Inferior parietal cortex (tissue), 1 donor: Measurements from ENCODE around the gene WDR12.
"Not testable (repeated sequence)": the region's sequence is repeated elsewhere in the genome, so short reads cannot be mapped to it uniquely, and the experiment has no call there.

Experiments used
- DNase-seq: peaks from one replicate; pipeline ENCODE4 v3.0.0-alpha.2; 2016; ENCODE audit errors: extremely low spot score

The WDR12 gene

DNA sequence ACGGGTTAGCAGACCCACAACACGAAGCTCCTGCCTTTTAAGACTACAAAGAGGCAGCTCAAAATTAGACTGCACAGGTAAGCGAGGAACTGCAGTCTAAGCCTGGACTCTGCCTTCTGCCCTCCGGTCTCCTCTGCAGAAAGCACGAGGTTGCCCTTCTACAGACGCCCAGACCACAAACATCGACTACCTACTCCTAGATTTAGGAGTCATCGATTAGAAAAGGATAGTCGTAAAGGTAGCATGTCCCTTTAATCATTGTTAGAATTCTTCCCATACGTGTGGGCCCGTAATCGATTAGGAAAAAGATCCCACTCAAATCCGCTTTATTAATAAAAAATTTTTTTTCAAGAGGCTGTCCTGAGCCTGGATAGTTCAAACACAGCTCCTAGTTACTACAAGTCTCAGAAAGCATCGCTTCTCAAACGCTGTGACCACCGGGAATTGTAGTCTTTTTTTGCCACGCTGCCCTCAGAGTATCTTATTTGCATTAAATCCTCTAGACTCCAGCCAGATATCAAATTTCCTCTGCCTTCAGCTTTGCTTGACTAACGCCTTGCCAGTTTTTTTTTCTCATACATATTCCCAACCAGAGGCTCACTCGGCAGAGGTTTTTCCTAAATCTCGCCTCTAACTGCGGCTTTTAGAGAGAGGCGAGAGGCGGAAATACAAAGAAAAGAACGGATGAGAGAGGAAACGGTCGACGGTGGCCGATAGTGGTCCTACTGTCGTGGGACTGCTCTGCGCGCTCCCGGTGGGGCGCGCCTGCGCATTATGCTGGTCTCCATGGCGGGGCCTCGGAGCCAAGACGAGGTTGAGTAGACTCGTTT is at the start of gene WDR12, which contains the start of gene CARF:
WDR12 (minus strand) TSS at position 162 of the 830 bp plus-strand sequence. CDS start 197 bp downstream, outside the sequence.
CARF (plus strand) TSS at position 764 of the 830 bp plus-strand sequence. CDS start 29,628 bp downstream, outside the sequence.
- DNase-seq = peak; percentile 97

- no peak for DNase-seq
Measured at GRCh38 chr2:202960524-202960923, 49.1 kb upstream of the WDR12 start.

- no peak for DNase-seq
Measured at GRCh38 chr2:202950592-202950991, 39.1 kb upstream of the WDR12 start.

- DNase-seq = not testable (repeated sequence)
Measured at GRCh38 chr2:202949333-202949732, 37.9 kb upstream of the WDR12 start.

GRCh38 chr2:202945497-202945896 is 34.0 kb upstream of the WDR12 start:
- no peak for DNase-seq

DNA sequence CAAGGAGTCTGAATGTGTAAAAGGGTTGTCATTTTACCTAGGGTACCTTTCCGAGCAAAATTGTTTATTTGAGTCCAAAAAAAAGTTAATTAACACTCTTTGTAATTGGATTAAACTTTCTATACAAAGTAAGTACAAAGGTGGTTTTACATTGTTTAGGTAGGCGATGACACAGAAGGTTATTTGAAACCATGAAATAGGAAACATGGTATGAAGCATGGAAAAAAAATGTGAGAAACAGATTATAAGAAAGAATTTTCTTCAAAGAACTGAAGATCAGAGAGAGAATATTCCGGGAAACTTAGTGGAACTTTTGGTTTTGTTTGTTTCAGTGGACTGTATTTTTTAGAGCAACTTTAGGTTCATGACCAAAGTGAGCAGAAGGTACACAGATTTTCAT is 33.3 kb upstream of the WDR12 start:
- no peak for DNase-seq

GRCh38 chr2:202944408-202944807 is 32.9 kb upstream of the WDR12 start:
- no peak for DNase-seq

- no peak for DNase-seq
Measured at GRCh38 chr2:202941771-202942170, 30.3 kb upstream of the WDR12 start.

DNA sequence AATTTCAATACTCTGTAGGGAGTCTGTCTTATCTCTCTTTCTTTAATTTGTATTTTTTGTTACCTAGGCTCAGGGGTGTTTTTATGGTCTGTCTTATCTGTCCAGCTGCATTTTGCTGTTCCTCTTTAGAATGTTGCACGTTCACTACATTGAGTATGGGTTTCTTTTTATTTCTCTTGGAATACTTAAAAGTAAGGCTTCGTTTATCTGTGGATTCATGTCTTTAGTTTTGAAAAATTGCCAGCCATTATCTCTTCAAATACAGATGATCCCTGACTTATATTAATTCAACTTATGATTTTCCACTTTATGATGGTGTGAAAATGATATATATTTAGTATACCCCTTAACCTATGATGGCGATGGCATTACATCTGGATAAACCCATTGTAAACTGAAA is 27.5 kb upstream of the WDR12 start:
- no peak for DNase-seq

DNA sequence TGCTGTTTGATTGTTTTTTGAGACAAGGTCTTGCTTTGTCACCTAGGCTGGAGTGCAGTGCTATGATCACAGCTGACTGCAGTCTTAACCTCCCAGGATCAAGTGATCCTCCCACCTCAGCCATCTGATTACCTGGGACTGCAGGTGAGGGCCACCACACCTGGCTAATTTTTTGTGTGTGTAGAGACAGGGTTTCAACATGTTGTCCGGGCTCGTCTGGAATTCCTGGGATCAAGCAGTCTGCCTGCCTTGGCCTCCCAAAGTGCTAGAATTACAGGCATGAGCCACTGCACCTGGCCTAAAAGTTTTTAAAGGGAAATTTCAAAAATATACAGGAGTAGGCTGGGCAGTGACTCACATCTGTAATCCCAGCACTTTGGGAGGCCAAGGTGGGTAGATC is 23.0 kb upstream of the WDR12 start:
- DNase-seq = no peak

- DNase-seq = no peak
Measured at GRCh38 chr2:202933958-202934357, 22.5 kb upstream of the WDR12 start.

DNA sequence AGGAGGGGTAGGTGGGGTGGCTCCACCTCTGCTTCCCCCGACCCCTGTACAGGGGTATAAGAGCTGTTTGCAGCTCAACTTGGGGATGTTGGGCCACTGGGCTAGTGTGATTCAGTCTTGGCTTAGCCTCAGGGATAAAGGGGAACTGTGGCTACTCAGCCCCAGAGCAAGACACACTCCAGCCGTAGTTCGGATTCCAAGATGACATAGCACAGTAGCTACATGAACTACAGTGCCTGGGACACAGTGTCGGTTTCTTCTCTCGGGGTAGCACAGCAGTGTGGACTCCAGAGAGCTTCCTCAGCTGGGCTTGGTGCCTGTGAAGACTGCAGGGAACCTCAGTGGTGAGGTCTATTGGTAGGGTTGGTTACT is 21.7 kb upstream of the WDR12 start:
- DNase-seq = no peak

DNA sequence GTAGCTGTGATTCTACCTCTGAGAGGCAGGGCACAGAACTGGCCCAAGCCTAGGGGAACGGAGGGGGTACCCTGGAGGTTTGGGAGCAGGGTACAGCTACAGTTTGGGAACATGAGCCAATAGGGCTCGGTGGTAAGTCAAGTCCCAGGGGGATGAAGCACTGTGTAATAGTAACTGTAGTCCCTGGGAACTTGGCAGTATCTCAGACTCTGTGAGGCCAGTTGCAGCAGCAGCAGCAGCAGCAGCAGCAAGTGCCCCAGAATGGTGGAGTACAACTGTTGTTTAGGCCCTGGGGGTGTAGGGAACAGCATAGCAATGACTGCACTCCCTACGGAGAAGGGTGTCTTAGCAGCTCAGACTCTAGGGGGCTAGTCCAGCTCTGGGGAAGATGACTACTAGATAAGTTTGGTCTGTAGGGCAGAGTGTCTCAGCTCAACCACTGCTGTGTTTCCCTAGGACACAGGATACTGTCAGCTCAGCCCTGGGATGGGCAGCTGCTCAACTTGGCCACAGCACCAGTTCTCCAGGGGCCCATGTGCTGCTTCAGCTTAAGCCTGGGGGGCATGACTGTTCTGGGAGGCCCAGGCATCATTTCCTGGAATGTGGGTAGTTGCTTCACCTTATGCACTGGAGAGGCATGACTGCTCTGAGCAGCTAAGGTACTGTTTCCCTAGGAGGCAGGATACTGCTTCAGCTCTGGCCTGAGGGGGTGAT is 21.1 kb upstream of the WDR12 start:
- no peak for DNase-seq

DNA sequence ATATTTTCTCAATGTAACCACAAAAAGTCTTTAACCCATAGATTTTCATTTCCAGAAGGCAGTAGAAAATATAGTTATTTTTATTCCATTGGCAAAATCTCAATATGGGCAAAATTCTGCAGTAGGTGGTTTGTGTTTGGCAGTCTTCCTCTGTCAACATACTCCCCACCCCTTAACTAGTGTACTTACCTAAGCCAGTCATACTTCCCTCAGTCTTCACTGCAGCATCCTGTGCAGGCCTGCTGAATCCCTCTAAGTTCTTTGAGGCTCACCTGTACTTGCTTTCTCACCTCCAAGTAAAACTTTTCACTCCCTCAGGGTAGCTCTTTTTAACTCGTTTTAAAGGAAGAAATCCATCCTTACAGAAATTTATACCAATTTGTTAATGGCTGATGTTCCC is 7.4 kb upstream of the WDR12 start:
- DNase-seq = no peak

DNA sequence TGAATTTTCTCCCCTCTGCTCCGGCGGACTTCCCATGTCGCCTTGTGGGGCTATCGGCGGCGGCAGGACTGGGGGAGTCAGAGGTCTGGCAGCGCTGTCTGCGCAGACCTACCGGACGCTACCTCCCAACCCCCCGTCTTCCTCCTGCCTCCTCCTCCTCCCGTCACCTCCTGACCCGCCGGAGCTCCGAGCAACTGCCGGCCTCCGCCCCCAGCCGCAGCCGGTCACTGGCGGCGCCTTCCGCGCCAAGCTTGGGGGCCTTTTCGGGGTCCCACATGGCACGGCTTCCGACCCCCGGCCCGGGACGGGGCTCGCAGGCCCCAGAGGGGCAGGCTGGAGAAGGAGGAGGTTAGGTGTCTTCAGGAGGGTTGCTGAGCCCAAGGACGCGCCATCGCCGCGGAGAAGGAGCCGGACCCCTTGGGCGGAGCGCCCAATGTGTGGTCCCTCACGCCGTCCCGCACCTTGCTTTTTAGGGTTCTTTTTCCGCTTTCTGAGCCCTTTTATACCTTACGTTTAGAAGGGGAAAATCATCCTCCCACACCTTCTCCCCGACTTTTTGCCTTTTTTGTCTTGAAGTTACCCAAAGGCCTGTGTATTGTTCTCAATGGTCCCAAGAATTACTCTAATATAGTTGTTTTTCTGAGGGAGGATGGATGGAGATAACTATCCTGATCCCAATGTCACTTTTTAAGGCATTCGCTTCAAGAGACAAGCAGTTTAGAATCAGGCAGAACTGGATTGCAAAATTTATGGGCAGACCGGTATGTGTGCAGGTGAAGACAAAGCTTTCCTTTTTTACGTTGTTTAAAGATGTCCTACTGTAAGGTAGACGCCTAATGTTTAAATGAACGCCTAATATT is 1.1 kb upstream of the WDR12 start:
- DNase-seq = peak; percentile 2

DNA sequence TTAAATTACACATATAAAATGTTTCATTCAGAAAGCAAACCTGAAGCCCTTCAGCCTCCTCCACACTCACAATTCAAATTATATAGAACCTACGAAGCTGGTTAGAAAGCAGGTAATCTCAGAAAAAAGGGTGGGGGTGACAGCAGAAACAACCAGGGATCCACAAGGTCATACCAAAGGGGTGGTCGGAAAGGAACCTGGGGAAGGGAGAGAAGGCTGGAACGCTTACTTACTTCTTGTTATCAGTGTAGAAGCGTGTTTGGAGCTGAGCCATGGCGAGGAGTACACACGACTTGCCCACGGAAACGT is 316 bp downstream of the WDR12 start:
- no peak for DNase-seq

- DNase-seq = no peak
Measured at GRCh38 chr2:202910698-202911097, 775 bp downstream of the WDR12 start.

GRCh38 chr2:202910250-202910649 is 1.2 kb downstream of the WDR12 start:
- DNase-seq = not testable (repeated sequence)

GRCh38 chr2:202909394-202910192 is 1.9 kb downstream of the WDR12 start:
- no peak for DNase-seq

- DNase-seq = no peak
Measured at GRCh38 chr2:202908186-202908585, 3.3 kb downstream of the WDR12 start.

DNA sequence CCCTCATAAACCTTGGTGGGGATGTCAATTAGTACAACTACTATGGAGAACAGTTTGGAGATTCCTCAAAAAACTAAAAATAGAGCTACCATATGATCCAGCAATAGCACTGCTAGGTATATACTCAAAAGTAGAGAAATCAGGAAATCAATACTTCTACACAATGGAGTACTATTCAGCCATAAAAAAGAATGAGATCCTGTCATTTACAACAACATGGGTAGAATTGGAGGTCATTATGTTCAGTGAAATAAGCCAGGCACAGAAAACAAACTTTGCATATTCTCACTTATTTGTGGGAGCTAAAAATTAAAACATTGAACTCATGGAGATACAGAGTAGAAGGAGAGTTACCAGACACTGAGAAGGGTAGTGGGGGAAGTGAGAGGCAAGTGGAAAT is 6.0 kb downstream of the WDR12 start:
- DNase-seq = not testable (repeated sequence)
